Hindlimb muscle (tissue), 1 donor: Measurements from ENCODE around the gene BBC3. TPM values are rescaled to one million over a fixed set of nuclear protein-coding genes. Genes with fewer than 3 reads are reported as not detected.

Experiments
- DNase-seq: peaks from one replicate; pipeline ENCODE4 v3.0.0-alpha.2; 2013
- polyA plus RNA-seq: library from polyadenylated mRNA; unstranded; fragments of 120-200 nt; gene quantifications from one replicate; pipeline ENCODE4 v1.2.1, GENCODE V29; 2013; ENCODE audit not compliant: insufficient read length

BBC3 gene
- polyA plus RNA-seq, 1 donor = 5.0 TPM

DNA sequence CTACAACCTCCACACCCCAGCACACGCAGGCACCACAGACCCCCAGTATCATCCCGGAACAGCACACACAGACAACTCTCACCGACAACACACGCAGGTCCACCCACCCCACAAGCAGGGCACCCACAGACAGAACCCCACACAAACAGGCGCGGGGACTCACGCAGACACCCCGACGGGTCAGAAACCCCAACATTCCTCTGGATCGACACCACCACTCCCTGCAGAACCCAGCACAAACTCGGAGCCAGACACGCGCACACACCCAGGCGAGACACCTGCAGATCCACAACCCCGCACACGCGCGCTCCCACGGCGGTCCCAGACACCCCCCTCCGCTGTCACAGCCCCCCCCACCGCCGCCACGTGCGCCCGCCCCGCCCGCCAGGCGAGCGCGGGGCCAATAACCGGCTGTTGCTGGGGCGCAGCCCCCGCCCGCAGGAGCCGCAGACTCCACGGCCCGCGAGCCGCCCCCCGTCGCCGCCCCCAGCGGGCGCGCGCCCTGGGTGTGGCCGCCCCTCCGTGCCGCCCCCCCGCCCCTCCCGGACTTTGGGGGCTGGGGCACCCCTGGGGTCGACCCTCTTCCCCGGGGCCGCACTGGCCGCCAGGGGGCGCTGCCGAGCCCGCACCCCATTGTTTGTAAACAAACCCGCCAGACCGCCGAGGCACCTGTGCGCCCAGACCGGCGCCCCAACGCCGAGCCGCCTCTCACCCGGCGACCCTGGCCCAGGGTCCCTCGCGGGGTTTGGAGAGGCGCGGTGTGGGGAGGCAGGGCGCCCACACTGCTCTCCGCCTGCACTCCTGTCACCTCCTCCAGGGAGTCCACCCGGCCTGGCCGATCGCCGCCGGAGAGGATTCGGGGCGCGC lies 712 bp downstream of the BBC3 start:
- peak; percentile 33 for DNase-seq

- peak; percentile 30 for DNase-seq
Observed at GRCh38 chr19:47229676-47230053, 1.3 kb downstream of the BBC3 start.

DNA sequence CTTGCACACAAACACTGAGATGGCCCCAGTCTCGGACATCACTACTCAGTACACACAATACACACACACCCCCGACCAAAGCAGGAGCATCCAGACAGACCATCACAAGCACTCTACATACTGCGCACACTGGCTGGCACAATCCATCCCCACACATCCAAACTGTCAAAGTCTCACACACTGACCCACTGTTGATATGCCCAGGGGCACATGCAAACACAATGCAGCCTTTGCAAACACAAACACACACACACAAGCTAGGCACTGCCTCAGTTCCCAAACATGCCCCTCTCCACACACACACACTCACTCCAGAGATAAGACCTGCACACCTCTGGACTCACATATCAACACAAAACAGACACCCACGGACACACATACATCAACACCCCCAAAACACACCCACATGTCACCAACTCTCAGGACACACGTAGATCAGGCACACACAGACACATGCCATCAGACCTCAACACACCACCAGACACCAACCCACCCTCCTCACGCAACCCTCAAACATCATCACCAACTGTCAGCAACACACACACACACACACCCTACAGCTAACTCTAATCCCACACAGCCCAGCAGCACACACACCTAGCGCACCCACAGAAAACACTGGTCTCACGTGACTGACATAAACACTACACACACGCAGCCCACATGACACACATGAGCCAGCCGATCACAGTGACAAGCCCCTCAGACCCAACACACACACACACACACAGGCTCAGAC lies 1.9 kb downstream of the BBC3 start:
- DNase-seq = no peak

GRCh38 chr19:47228168-47228936 lies 2.6 kb downstream of the BBC3 start:
- peak; percentile 27 for DNase-seq

- peak; percentile 76 for DNase-seq
Observed at GRCh38 chr19:47227352-47228167, 3.4 kb downstream of the BBC3 start.

DNA sequence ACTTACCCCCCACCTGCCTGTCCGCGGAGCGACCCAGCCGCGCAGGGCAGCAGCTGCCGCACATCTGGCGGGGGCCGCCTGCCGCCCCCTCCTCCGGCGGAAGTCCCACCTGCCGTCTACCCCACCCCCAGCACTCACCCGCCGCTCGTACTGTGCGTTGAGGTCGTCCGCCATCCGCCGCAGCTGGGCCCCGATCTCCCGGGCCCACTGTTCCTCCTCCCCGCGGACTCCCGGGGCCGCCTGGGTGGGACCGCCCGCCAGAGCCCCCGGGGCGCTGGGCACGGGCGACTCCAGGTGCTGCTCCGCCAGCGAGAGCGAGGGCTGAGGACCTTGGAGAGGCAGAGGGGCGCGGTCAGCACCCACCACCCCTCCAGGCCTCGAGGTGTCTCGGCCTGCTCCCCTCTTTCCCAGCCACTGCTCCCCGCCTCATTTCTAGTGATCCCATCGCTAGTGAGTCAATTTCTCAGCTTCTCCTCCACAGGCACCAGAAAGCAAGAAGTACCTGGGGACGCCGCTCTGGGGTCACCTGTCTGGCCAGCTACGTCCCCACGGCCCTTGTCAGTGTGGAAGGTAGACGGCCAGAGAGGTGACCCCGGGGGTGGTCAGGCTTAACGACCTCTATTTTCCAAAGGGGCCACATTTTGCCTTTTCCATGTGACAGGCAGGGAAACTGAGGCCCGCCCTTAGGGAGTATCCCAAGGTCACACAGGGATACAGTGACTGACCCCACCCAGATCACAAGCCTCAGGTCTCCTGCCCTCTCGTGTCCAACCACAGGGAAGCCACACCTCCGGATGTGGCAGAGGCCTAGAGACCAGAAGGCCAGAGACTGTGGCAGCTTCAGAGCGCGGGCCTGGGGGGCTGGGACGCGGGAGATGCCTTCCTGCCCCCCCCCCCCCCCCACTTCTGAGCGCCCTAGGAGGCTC lies 4.3 kb downstream of the BBC3 start:
- DNase-seq = peak; percentile 62

DNA sequence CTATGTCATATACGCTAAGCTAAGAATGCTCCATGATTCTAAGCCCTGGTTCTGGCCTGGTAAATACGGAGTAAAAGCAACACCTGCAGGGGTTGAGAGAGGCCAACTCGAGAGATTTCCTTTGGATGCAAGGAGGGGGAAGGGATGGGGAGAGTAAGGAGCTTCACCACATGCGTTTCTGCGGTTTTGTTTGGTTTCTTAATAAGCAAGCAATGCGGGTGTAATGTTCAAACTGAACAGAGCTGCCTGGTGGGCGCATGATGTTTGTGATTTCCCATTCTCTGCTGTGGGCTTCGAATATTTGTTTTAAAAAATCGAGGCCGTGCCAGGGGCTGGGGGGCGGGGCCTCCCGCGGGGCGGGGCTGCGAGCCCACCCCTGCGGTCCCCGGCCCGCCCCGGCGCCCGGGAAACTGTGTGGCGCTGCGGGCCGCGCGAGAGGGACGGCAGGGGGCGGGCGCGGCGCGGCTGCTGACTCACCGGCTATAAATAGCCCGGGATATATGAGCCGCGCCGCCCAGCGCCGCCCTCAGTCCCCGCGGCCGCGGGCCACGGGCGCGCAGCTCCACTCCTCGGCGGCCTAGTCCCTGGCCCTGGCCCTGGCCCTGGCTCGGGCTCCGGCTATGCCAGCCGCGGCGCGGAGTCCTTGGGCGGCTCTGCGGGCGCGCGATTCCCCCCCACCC lies 5.1 kb downstream of the BBC3 start:
- DNase-seq = peak; percentile 95

DNA sequence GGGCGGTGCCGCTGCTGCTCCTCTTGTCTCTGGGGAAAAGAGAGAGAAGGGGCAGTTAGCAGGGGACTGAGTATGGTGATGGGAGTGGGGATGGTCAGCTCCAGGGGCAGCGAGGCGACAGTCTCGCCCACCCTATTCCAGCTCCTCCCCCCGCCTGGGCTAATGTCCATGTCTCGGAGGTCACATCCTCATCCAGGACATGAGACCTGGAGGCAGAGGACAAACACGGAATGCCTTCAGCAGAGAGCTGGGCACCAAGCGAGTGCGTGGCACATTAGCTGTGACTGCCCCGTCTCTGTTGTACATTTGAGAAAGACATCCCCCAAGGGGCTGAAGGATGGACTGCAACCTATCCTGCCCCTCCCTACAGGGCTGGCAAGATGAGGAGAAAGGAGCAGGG lies 9.1 kb downstream of the BBC3 start:
- no peak for DNase-seq

GRCh38 chr19:47221080-47221841 lies 9.7 kb downstream of the BBC3 start:
- DNase-seq = no peak

DNA sequence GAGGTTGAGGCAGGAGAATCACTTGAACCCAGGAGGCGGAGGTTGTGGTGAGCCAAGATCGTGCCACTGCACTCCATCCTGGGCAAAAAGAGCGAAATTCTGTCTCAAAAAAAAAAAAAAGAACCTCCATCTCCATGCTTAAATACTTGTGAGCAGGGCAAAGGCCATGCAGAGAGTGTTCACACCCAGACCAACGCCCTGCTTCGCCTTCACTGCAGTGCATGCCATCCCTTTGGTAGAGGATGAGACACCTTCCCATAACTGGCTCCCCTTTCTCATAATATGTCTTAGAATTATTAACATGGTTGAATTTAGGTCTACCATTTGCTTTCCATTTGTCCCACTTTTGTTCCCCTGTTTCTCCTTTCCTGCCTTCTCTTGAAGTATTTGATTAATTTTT lies 15.4 kb downstream of the BBC3 start:
- DNase-seq = no peak

DNA sequence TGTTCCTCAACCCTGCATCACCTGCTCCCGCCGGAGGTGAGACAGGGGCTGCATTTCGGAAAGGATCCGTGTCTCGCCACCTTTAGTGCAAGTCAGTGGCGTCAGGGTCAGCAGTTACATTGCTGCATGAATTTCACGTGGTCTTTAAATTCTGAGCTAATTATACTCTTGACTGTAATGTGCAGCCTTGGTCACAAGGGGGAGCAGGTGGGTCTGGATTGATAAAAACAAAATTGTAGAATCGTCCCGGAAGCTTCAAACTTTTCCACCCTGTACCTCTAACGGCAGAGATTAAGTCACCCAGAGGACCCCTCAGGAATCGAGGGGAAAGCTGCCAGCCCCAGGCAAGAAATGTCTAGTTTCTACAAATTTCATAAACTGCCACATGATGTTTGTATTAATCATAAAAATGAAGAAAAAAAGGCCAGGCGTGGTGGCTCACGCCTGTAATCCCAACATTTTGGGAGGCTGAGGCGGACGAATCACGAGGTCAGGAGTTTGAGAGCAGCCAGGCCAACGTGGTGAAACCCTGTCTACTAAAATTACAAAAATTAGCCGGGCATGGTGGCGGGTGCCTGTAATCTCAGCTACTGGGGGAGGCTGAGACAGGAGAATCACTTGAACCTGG lies 20.2 kb downstream of the BBC3 start:
- peak; percentile 83 for DNase-seq

DNA sequence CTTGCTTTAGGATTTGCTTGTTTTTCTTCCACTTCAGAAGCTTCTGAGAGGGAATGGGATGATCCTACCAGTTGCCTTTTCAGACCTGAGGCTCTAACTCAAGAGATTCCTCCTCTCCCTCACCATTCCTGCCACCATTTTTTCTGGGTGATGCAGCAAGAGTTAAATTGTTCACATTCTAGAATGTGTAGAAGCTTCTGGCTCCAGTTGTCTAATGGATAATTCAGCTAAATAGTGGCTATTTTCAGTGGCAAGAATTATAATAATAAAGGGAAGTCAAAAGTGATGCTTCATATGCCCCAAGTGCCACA lies 20.9 kb downstream of the BBC3 start:
- DNase-seq = no peak

GRCh38 chr19:47209319-47210179 lies 21.4 kb downstream of the BBC3 start:
- no peak for DNase-seq

GRCh38 chr19:47203254-47203653 lies 27.7 kb downstream of the BBC3 start:
- no peak for DNase-seq

DNA sequence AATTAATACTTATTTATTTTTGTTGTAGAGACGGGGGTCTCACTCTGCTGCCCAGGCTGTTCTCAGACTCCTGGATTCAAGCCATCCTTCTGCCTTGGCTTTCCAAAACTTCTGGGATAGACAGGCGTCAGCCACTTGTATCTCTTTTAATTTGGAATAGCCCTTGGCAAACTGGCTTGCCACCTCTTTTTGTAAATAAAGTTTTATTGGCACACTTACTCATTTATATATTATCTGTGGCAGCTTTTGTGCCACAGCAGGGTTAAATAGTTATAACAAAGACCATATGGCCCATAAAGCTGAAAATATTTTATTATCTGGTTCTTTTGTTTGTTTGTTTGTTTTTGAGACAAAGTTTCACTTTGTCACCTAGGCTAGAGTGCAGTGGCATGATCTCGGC lies 30.5 kb downstream of the BBC3 start:
- DNase-seq = no peak

DNA sequence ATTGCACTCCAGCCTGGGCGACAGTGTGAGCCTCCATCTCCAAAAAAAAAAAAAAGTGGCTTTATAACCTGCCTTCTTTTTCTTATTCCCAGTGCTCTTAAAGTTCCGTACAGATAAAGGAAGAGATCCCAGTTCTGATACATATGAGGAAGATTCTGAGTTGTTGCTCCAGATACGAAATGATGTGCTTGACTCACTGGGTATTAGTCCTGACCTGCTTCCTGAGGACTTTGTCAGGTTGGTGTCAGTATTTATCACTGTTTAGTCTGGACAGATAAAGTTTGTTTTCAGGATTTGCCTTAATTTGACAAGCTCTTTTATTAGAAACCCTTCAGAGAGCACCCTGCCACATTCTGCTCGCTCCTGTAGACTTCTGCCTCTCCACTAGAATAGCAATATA lies 33.9 kb downstream of the BBC3 start:
- no peak for DNase-seq

DNA sequence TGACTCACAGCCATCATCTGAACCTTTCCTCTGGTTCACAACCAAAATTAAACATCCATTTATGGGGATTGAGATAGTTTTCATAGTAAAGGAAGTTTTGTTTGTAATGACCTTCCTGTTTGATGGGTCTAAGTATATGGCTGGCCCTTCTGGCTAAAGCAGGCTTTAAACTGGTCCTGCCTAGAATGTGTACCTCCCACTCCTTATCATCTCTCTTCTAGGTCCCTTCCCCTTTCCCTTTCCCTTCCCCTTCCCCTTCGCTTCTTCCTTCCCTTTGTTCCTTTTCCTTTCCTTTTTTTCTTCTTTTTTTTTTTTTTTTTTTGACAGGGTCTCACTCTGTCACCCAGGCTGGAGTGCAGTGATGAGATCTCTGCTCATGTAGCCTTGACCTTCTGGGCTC lies 35.6 kb downstream of the BBC3 start:
- DNase-seq = no peak

DNA sequence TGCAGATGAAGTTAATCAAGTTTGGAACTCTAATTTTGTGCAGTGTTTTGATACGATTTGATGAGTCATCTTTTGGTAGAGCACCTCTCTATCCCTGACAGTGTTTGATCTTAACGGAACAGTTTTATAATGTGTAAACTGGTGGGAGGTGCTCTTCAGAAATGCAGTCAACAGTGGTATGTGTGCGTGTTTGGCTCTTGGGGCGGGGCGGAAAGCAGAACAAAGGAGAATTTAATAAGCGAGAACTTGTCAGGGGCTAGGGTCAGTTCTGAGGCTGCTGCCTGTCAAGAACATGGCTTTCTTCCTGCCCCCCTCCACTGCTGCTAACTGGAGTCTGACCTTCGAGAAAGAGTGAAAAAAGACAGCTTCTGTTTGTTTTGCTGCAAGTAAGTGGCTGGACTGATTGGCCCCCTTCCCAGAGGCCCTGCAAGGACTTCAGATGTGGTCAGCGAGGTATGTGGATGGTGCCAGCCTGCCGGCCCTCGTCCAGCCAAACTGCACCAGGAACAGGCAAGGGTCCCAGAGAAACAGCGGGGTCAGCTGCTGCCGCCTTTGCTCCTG lies 40.8 kb downstream of the BBC3 start:
- DNase-seq = no peak
